T-cell (primary cell): Measurements from ENCODE around the gene TAS2R7. TPM values are rescaled to one million over a fixed set of nuclear protein-coding genes. Genes with fewer than 3 reads are reported as not detected.
"Not testable (repeated sequence)": the region's sequence is repeated elsewhere in the genome, so short reads cannot be mapped to it uniquely, and the experiment has no call there.

Experiments used
- ATAC-seq, 4 experiments: fragments of 200-7000 bp in 3 of 4; fragments of 150-1000 bp in 1 of 4; cut with Tn5 transposase; replicated peaks in 1 of 4; 1 replicate in 3 of 4; 2 replicates in 1 of 4; pipeline ENCODE4 v1.10.0; 2021; ENCODE audit warnings: moderate library complexity in 3 of 4, mild to moderate bottlenecking in 2 of 4, moderate number of reproducible peaks in 1 of 4
- CTCF ChIA-PET, 2 donors: fragments of 300-600 bp; sonication (Branson Sonifier 250); formaldehyde crosslinking; loops; one replicate each; lab custom pipeline; 2022; ENCODE audit warnings: antibody characterized with exemption in 2 of 2; lab: Charles Lee
- POLR2A ChIA-PET, 2 donors: fragments of 300-600 bp; sonication (Branson Sonifier 250); formaldehyde crosslinking; loops; one replicate each; lab custom pipeline; 2022; ENCODE audit warnings: antibody characterized with exemption in 2 of 2; lab: Charles Lee
- DNase-seq, 35 experiments: peaks; one replicate each; pipeline versions ENCODE4 v3.0.0 to v3.0.0-alpha.2; 2013 to 2023
- H3K27ac ChIP-seq: one replicate; pipeline ENCODE4 v1.5.1; 2013; ENCODE audit warnings: low read length
- H3K27me3 ChIP-seq, 2 experiments: replicated peaks in 1 of 2; 1 replicate in 1 of 2; 2 replicates in 1 of 2; pipeline versions ENCODE4 v1.6.1 to v1.7.0; 2013; ENCODE audit warnings: low read length in 1 of 2, mixed read lengths in 1 of 2; ENCODE audit not compliant: control insufficient read depth in 2 of 2, insufficient read depth in 2 of 2; ENCODE audit errors: extremely low read depth in 1 of 2
- H3K36me3 ChIP-seq, 2 donors: 1 replicate in 1 of 2; 2 replicates in 1 of 2; pipeline versions ENCODE4 v1.6.1 to v1.7.0; 2013; ENCODE audit warnings: low read length in 1 of 2; ENCODE audit not compliant: control insufficient read depth in 2 of 2, insufficient read depth in 1 of 2; ENCODE audit errors: extremely low read depth in 1 of 2
- H3K4me1 ChIP-seq, 2 experiments: 1 replicate in 1 of 2; 2 replicates in 1 of 2; pipeline versions ENCODE4 v1.6.1 to v1.7.0; 2013; ENCODE audit warnings: low read length in 2 of 2, mixed read lengths in 1 of 2; ENCODE audit not compliant: insufficient read depth in 2 of 2, control insufficient read depth in 1 of 2; ENCODE audit errors: extremely low read depth in 1 of 2
- H3K4me3 ChIP-seq, 2 donors: 1 replicate in 1 of 2; 2 replicates in 1 of 2; pipeline versions ENCODE4 v1.5.1 to v1.7.0; 2013; ENCODE audit warnings: mild to moderate bottlenecking in 2 of 2, low read length in 1 of 2, moderate library complexity in 1 of 2; ENCODE audit not compliant: control insufficient read depth in 1 of 2; ENCODE audit errors: extremely low read depth in 1 of 2
- H3K9me3 ChIP-seq: 2 replicates; pipeline ENCODE4 v1.7.0; 2013
- H3K27ac Mint-ChIP-seq, 2 donors: one replicate each; pipeline ENCODE4 v1.8.0; 2020 to 2021; ENCODE audit warnings: mild to moderate bottlenecking in 2 of 2, mixed read lengths in 2 of 2
- H3K27me3 Mint-ChIP-seq, 2 donors: one replicate each; pipeline ENCODE4 v1.8.0; 2021 to 2022; ENCODE audit warnings: mixed read lengths in 2 of 2
- H3K36me3 Mint-ChIP-seq: one replicate; pipeline ENCODE4 v1.8.0; 2021; ENCODE audit warnings: mixed read lengths
- H3K4me1 Mint-ChIP-seq, 3 donors: one replicate each; pipeline ENCODE4 v1.8.0; 2020 to 2022; ENCODE audit warnings: mixed read lengths in 3 of 3, mild to moderate bottlenecking in 1 of 3
- H3K4me3 Mint-ChIP-seq, 3 donors: one replicate each; pipeline ENCODE4 v1.8.0; 2020 to 2022; ENCODE audit warnings: mild to moderate bottlenecking in 3 of 3, mixed read lengths in 3 of 3, moderate library complexity in 3 of 3
- H3K9me3 Mint-ChIP-seq, 3 donors: one replicate each; pipeline ENCODE4 v1.8.0; 2020 to 2022; ENCODE audit warnings: mixed read lengths in 3 of 3
- WGBS: methylation state at CpG from one replicate; pipeline ENCODE4 v1.1.5; 2013; ENCODE audit warnings: missing lambda C conversion rate; ENCODE audit not compliant: insufficient coverage; 5-methylcytosine and 5-hydroxymethylcytosine counted together
- total RNA-seq, 35 experiments: library from RNA in 6 of 35; stranded (reverse) in 6 of 35; fragments of 120-200 nt in 1 of 35; gene quantifications; one replicate each; pipeline versions ENCODE4 v1.2.1 to v1.2.4 and lab custom pipeline; 2013 to 2026

The TAS2R7 gene
- total RNA-seq, 5 donors from 2014 or later (not counting 1 experiment from before 2014, with no cell fraction given): not detected

DNA sequence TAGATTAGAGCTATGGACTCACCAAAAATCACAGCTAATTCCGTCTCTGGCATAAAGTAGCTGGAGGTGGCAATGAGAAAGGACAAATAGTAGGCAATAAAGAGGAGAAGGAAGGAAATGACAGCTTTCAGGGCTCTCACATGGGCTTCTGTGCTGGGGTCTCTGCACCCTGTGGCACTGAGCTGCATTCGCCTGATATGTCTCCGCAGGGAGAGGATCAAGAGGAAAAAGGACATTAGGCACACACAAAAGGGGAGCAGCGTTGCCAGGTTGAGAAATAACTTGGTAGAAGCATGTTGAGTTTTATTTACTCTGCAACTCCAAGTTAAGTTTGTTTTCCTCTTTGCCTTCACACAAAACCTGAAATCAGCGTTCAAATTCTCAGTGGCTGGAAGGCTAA is 686 bp downstream of the TAS2R7 start:
- H3K36me3 ChIP-seq: no peaks in the 10 kb centered on the region
- peaks cover 0 to 3% of the 10 kb centered on the region in 2 experiments for H3K27me3 ChIP-seq
- no peak for DNase-seq
- H3K4me1 Mint-ChIP-seq: no peaks in the 10 kb centered on the region
- H3K27ac ChIP-seq: no peak overlapping the region
- ChIA-PET CTCF (interaction anchor here in 1 of 2 donors (0.5 kb wide), 1 partner anchor 1935 kb away, joined by 3 read pairs; no protein-coding TSS in a partner anchor), POLR2A (no interaction called here)
- H3K4me3 Mint-ChIP-seq: no peak overlapping the region
- no peak overlapping the region for H3K27ac Mint-ChIP-seq
- H3K27me3 Mint-ChIP-seq: peaks cover 30 to 40% of the 10 kb centered on the region in 2 donors
- no peaks in the 10 kb centered on the region for H3K9me3 Mint-ChIP-seq
- WGBS: 60% methylated on average over 1 of the region's 5 CpGs
- no peaks in the 10 kb centered on the region for H3K36me3 Mint-ChIP-seq
- ATAC-seq: no peak
- no peaks in the 10 kb centered on the region for H3K9me3 ChIP-seq
- no peaks in the 10 kb centered on the region for H3K4me1 ChIP-seq
- no peak overlapping the region for H3K4me3 ChIP-seq

DNA sequence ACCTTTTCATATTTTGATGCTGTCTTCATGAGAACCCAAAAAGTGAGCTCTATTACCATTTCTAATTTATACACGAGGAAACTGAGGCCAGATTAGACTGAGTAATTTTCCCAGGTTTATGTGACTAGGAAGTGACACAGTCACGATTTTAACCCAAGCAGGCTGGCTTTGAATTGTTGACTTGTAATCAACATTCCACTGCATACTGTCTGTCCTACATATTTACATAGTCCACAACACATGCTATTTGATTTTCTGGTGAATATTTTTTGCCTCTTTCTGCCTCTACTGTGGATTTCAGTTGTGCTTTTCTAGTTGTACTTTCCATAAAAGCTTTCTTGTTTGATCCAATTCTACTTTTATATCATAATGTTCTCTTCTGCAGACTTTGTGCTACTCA is 8.2 kb downstream of the TAS2R7 start:
- Histone ChIP-seq H3K27ac (no peak overlapping the region), H3K9me3 (no peaks in the 10 kb centered on the region), H3K36me3 (no peaks in the 10 kb centered on the region), H3K4me3 (no peak overlapping the region), H3K27me3 (peaks cover 0 to 5% of the 10 kb centered on the region in 2 experiments), H3K4me1 (no peaks in the 10 kb centered on the region)
- DNase-seq (no peak), ATAC-seq (no peak)
- H3K27ac Mint-ChIP-seq: no peak overlapping the region
- ChIA-PET CTCF (no interaction called here), POLR2A (no interaction called here)
- no CpG with 5 or more reads among the region's 2 CpGs for whole genome bisulfite sequencing
- H3K4me3 Mint-ChIP-seq: no peak overlapping the region
- no peaks in the 10 kb centered on the region for H3K4me1 Mint-ChIP-seq
- peaks cover 0 to 7% (median 0%) of the 10 kb centered on the region in 3 donors for H3K9me3 Mint-ChIP-seq
- peaks cover 7% of the 10 kb centered on the region in 2 donors for H3K27me3 Mint-ChIP-seq
- no peaks in the 10 kb centered on the region for H3K36me3 Mint-ChIP-seq

DNA sequence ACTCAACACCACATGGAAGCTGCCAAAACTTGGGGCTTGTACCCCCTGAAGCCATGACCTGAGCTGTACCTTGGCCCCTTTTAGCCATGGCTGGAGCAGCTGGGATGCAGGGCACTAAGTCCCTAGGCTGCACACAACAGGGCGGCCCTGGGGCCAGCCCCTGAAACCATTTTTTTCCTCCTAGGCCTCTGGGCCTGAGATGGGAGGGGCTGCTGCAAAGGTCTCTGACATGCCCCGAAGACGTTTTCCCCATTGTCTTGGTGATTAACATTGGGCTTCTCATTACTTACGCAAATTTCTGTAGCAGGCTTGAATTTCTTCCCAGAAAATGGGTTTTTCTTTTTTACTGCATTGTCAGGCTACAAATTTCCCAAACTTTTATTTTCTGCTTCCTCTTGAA is 10.7 kb downstream of the TAS2R7 start:
- DNase-seq, ATAC-seq, H3K36me3 ChIP-seq, H3K9me3 Mint-ChIP-seq, H3K27me3 Mint-ChIP-seq, H3K9me3 ChIP-seq, H3K4me3 Mint-ChIP-seq, H3K4me1 ChIP-seq, H3K36me3 Mint-ChIP-seq, H3K4me3 ChIP-seq, H3K27ac ChIP-seq, CTCF ChIA-PET, H3K27ac Mint-ChIP-seq, POLR2A ChIA-PET, H3K27me3 ChIP-seq, H3K4me1 Mint-ChIP-seq: not testable (repeated sequence)
- WGBS: 97% methylated on average over 4 of the region's 4 CpGs

DNA sequence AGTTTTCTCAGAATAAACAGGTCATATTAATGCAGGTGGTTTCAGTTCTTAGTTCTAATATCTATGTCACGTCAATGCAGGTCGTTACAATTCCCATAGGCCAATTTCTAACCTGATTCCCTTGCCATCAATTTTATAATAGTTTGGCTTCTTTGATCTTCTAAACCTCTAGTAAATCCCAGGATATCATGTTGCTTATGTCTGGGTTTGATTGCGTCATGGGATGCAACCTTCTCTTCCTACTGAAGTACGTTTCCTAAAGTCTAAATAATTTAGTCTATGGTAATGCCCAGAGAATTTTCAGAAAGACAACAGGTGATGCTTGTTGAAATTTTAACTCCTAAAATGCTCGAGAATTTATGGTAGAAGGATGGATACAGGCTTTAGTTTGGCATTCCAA is 19.2 kb downstream of the TAS2R7 start:
- no peaks in the 10 kb centered on the region for H3K36me3 Mint-ChIP-seq
- 33% methylated on average over 1 of the region's 5 CpGs for WGBS
- POLR2A ChIA-PET: no interaction called here
- DNase-seq (no peak), ATAC-seq (no peak)
- H3K27me3 Mint-ChIP-seq: peaks cover 3 to 4% of the 10 kb centered on the region in 2 donors
- Histone ChIP-seq H3K27me3 (peaks cover 0 to 5% of the 10 kb centered on the region in 2 experiments), H3K9me3 (no peaks in the 10 kb centered on the region), H3K4me1 (no peaks in the 10 kb centered on the region), H3K4me3 (no peak overlapping the region), H3K27ac (no peak overlapping the region), H3K36me3 (no peaks in the 10 kb centered on the region)
- H3K4me3 Mint-ChIP-seq: no peak overlapping the region
- no peak overlapping the region for H3K27ac Mint-ChIP-seq
- CTCF ChIA-PET: no interaction called here
- no peaks in the 10 kb centered on the region for H3K4me1 Mint-ChIP-seq
- H3K9me3 Mint-ChIP-seq: no peaks in the 10 kb centered on the region

DNA sequence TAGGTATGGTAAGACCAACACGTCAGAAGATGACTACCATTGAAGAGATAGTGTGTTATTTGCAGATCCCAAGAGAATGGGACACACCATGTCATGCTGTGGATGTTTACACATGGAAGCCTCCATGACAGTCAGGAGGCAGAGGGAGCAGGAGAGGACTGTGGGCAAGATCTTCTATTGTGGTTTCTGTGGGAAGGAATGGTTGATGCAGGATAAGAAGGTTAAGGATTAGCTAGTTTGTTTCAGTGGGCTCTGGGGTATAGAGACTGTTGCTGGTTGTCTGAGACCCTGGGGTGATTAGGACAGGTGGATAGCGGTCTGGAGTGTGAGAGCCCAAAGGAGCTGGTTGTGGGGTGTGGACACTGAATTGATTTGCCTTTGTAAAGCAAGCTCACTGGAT is 23.3 kb downstream of the TAS2R7 start:
- H3K27me3 Mint-ChIP-seq: peaks cover 8 to 9% of the 10 kb centered on the region in 2 donors
- WGBS: 79% methylated on average over 2 of the region's 2 CpGs
- ChIA-PET CTCF (interaction anchor here (0.6 to 1.0 kb wide), 2 partner anchors 8 to 1382 kb away, joined by 3 read pairs; no protein-coding TSS in a partner anchor), POLR2A (no interaction called here)
- DNase-seq (no peak), ATAC-seq (no peak)
- no peaks in the 10 kb centered on the region for H3K36me3 Mint-ChIP-seq
- no peaks in the 10 kb centered on the region for H3K4me1 Mint-ChIP-seq
- Histone ChIP-seq H3K9me3 (no peaks in the 10 kb centered on the region), H3K4me3 (no peak overlapping the region), H3K4me1 (no peaks in the 10 kb centered on the region), H3K27ac (no peak overlapping the region), H3K36me3 (no peaks in the 10 kb centered on the region), H3K27me3 (peaks cover 0 to 8% of the 10 kb centered on the region in 2 experiments)
- H3K9me3 Mint-ChIP-seq: no peaks in the 10 kb centered on the region
- no peak overlapping the region for H3K4me3 Mint-ChIP-seq
- no peak overlapping the region for H3K27ac Mint-ChIP-seq

DNA sequence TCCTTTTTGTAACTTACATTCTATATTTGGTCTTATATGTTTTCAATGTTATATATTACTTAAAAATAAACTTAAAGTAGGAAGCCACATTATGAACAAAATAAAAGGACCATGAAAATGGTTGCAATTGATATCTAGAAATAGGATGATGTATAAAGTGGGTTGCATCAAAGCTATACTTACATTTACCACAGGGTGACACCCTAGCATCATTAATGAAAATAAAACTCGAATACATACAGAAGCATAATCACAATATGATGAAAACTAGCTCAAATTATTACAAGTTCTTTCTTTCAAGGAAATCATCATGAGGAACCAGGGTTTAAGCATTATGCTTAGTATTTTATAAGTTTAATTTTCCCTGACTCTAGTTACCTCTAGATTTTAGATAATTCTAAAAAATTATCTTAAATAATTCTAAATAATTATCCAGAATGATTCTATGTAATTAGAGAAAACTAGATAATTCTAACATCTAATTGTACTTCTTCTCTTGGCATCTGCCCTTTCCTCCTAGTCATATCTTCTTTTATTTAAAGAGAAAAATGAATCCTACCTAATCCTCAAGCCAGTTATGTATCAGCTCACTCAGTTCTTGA is 31.2 kb downstream of the TAS2R7 start:
- Mint-ChIP-seq H3K27ac (no peak overlapping the region), H3K4me1 (no peaks in the 10 kb centered on the region), H3K27me3 (peaks cover 40 to 43% of the 10 kb centered on the region in 2 donors), H3K4me3 (no peak overlapping the region), H3K9me3 (no peaks in the 10 kb centered on the region), H3K36me3 (no peaks in the 10 kb centered on the region)
- Histone ChIP-seq H3K4me1 (no peaks in the 10 kb centered on the region), H3K27ac (no peak overlapping the region), H3K9me3 (no peaks in the 10 kb centered on the region), H3K4me3 (no peak overlapping the region), H3K36me3 (no peaks in the 10 kb centered on the region), H3K27me3 (peaks cover 0 to 5% of the 10 kb centered on the region in 2 experiments)
- DNase-seq (peak in 2 of 35 experiments; percentile 16 to 73), ATAC-seq (peak in 1 of 4 experiments; percentile 62)
- ChIA-PET CTCF (interaction anchor here (0.5 to 5.6 kb wide), 23 partner anchors 8 to 1556 kb away, joined by 3 to 73 read pairs (median 3); partner anchors contain the start of gene SMIM10L1 (in 1 of the 2)), POLR2A (interaction anchor here in 1 of 2 donors (0.6 to 0.9 kb wide), 2 partner anchors 23 to 249 kb away, joined by 3 to 6 read pairs; no protein-coding TSS in a partner anchor)
- WGBS: no CpG with 5 or more reads among the region's 1 CpG
